ENCODE results near the gene SMAD2. TPM values are rescaled to one million over a fixed set of nuclear protein-coding genes. Genes with fewer than 3 reads are reported as not detected.
"Not testable (repeated sequence)": the region's sequence is repeated elsewhere in the genome, so short reads cannot be mapped to it uniquely, and the experiment has no call there.

Gene SMAD2
- polyA plus RNA-seq, 1 experiment: 52.2 TPM

- no peaks in the 10 kb centered on the region for H3K36me3 ChIP-seq (ENCODE audit: control insufficient read depth, insufficient read depth, low read length)
- POLR2A ChIA-PET: no interaction called here
- peaks cover 2% of the 10 kb centered on the region; the same call in 1 of the 2 replicates for H3K27me3 ChIP-seq (ENCODE audit: control insufficient read depth, insufficient read depth, low read length)
- CTCF ChIA-PET: interaction anchor here (1.4 to 2.0 kb wide), 2 partner anchors 12 to 34 kb away, joined by 5 to 6 read pairs; no protein-coding TSS in a partner anchor
- DNase-seq (ENCODE audit: low read depth): no peak
- no peak for TF ChIP-seq CTCF (IDR thresholded peaks at IDR 0.05; ENCODE audit: insufficient read depth, low read depth, low read length)
- no peak overlapping the region for H3K4me3 ChIP-seq (ENCODE audit: low read depth, low read length)
These were observed 33.6 kb upstream of the SMAD2 start for GRCh38 chr18:47964053-47964452.

GRCh38 chr18:47961003-47961402 lies 30.5 kb upstream of the SMAD2 start:
- H3K27me3 ChIP-seq (ENCODE audit: control insufficient read depth, insufficient read depth, low read length); H3K36me3 ChIP-seq (ENCODE audit: control insufficient read depth, insufficient read depth, low read length); POLR2A ChIA-PET; DNase-seq (ENCODE audit: low read depth); H3K4me3 ChIP-seq (ENCODE audit: low read depth, low read length): not testable (repeated sequence)
- CTCF ChIA-PET: interaction anchor here (0.7 to 0.8 kb wide), 2 partner anchors 188 to 210 kb away, joined by 3 read pairs; no protein-coding TSS in a partner anchor

GRCh38 chr18:47953471-47953931 lies 23.0 kb upstream of the SMAD2 start:
- Histone ChIP-seq H3K36me3 (ENCODE audit: control insufficient read depth, insufficient read depth, low read length) (no peaks in the 10 kb centered on the region), H3K4me3 (ENCODE audit: low read depth, low read length) (no peak overlapping the region), H3K27me3 (ENCODE audit: control insufficient read depth, insufficient read depth, low read length) (peaks cover 7% of the 10 kb centered on the region)
- no peak for DNase-seq (ENCODE audit: low read depth)
- TF ChIP-seq CTCF (IDR thresholded peaks at IDR 0.05; ENCODE audit: insufficient read depth, low read depth, low read length): no peak
- ChIA-PET POLR2A (no interaction called here), CTCF (no interaction called here)

GRCh38 chr18:47950511-47950910 lies 20.1 kb upstream of the SMAD2 start:
- H3K4me3 ChIP-seq (ENCODE audit: low read depth, low read length): no peak overlapping the region
- no peaks in the 10 kb centered on the region for H3K36me3 ChIP-seq (ENCODE audit: control insufficient read depth, insufficient read depth, low read length)
- peaks cover 3% of the 10 kb centered on the region; the same call in 1 of the 2 replicates for H3K27me3 ChIP-seq (ENCODE audit: control insufficient read depth, insufficient read depth, low read length)
- ChIA-PET CTCF (interaction anchor here (0.7 kb wide), 1 partner anchor 13 kb away, joined by 3 read pairs; no protein-coding TSS in a partner anchor), POLR2A (no interaction called here)
- no peak for TF ChIP-seq CTCF (IDR thresholded peaks at IDR 0.05; ENCODE audit: insufficient read depth, low read depth, low read length)
- DNase-seq (ENCODE audit: low read depth): no peak

GRCh38 chr18:47949202-47949601 lies 18.7 kb upstream of the SMAD2 start:
- Histone ChIP-seq H3K36me3 (ENCODE audit: control insufficient read depth, insufficient read depth, low read length) (no peaks in the 10 kb centered on the region), H3K4me3 (ENCODE audit: low read depth, low read length) (no peak overlapping the region), H3K27me3 (ENCODE audit: control insufficient read depth, insufficient read depth, low read length) (0 out of 2 replicates have a peak, but pooled peaks cover 1% of the 10 kb centered on the region)
- CTCF ChIA-PET: interaction anchor here (0.7 kb wide), 1 partner anchor 615 kb away, joined by 3 read pairs; no protein-coding TSS in a partner anchor
- no peak for DNase-seq (ENCODE audit: low read depth)
- POLR2A ChIA-PET: no interaction called here
- no peak for TF ChIP-seq CTCF (IDR thresholded peaks at IDR 0.05; ENCODE audit: insufficient read depth, low read depth, low read length)

GRCh38 chr18:47946889-47947288 lies 16.4 kb upstream of the SMAD2 start:
- TF ChIP-seq CTCF (IDR thresholded peaks at IDR 0.05; ENCODE audit: insufficient read depth, low read depth, low read length): no peak
- H3K36me3 ChIP-seq (ENCODE audit: control insufficient read depth, insufficient read depth, low read length): no peaks in the 10 kb centered on the region
- no peak for DNase-seq (ENCODE audit: low read depth)
- H3K27me3 ChIP-seq (ENCODE audit: control insufficient read depth, insufficient read depth, low read length): peaks cover 1% of the 10 kb centered on the region; the same call in 1 of the 2 replicates
- ChIA-PET CTCF (interaction anchor here (1.1 kb wide), 1 partner anchor 26 kb away, joined by 3 read pairs; no protein-coding TSS in a partner anchor), POLR2A (no interaction called here)
- no peak overlapping the region for H3K4me3 ChIP-seq (ENCODE audit: low read depth, low read length)
